ENCODE results near the gene NPC1L1. TPM values are rescaled to one million over a fixed set of nuclear protein-coding genes. Genes with fewer than 3 reads are reported as not detected.

The NPC1L1 gene
- total and polyA plus RNA-seq, 2 donors (not counting 1 experiment from before 2014, with no cell fraction given): 0.07 TPM; not detected in 1

DNA sequence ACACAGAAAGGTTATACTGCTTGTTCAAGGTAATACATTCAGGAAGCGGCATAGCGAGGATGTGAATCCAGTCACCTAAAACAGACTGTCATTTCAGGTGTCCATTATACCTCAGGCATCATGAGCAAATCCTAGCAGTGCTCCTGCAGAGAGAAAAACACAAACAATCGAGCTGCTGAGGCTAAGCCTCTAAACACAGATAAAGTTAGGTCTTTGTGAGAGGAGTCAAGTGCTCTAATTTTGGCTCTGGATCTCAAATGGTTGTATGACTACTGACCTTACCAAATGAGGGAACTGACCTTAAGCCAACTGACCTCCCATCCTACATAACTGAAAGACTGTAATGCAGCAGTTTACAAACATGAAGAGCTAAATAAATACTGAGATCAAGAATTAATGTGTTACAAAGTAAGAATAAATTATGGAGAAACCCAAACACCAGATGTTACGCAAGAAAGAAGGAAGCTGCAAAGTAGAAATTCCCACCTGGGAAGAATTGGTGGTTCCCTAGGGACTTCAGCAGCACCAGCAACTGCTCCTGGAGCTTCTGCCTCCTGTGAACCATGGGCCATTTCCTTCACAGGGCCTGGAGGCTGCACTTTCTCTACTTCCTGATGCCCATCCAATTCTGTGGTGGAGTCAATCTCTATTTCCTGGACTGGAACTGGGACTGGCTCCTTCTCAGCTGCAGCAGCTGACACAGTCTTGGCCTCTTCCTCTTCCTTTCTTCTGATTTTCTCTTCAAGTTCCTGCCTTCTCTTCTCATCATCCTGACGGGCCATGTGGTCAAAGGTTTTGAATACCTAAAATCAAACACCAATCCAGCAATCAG is 56.4 kb downstream of the NPC1L1 start:
- Histone ChIP-seq H3K9ac (ENCODE audit: low read length) (no peak overlapping the region), H2AFZ (ENCODE audit: insufficient read depth, low read depth, low read length, poor library complexity, severe bottlenecking) (no peak overlapping the region), H3K9me3 (ENCODE audit: control extremely low read depth in 1 of 3, control insufficient read depth in 2 of 3, insufficient read depth in 1 of 3, low read length in 2 of 3) (peaks cover 0 to 8% (median 0%) of the 10 kb centered on the region in 3 donors), H3K79me2 (ENCODE audit: control insufficient read depth, insufficient read depth, low read length) (peaks cover 94% of the 10 kb centered on the region), H3K4me2 (replicated peaks; ENCODE audit: low read depth, low read length, poor library complexity, severe bottlenecking) (no peak overlapping the region), H4K20me1 (ENCODE audit: control insufficient read depth, insufficient read depth, low read length, poor library complexity, severe bottlenecking) (peaks cover 70% of the 10 kb centered on the region), H3K4me3 (ENCODE audit: control extremely low read depth in 1 of 5, extremely low read depth in 1 of 5, insufficient read depth in 1 of 5, low read depth in 2 of 5, low read length in 4 of 5) (no peak overlapping the region), H3K4me1 (ENCODE audit: control insufficient read depth in 2 of 2, insufficient read depth in 2 of 2, low read length in 2 of 2) (peaks cover 18 to 30% of the 10 kb centered on the region in 2 donors), H3K27me3 (replicated peaks in 1 of 4; ENCODE audit: control extremely low read depth in 1 of 4, control insufficient read depth in 3 of 4, insufficient read depth in 4 of 4, low read length in 3 of 4) (no peaks in the 10 kb centered on the region), H3K27ac (ENCODE audit: low read length in 2 of 2) (no peak overlapping the region), H3K36me3 (replicated peaks in 1 of 2; ENCODE audit: control extremely low read depth in 1 of 2, control insufficient read depth in 1 of 2, extremely low read depth in 1 of 2, insufficient read depth in 2 of 2, low read length in 1 of 2) (peaks cover 4 to 70% of the 10 kb centered on the region in 2 experiments)
- WGBS (ENCODE audit: insufficient coverage): 93% methylated on average over 3 of the region's 5 CpGs
- Mint-ChIP-seq H3K27ac (no peak overlapping the region), H3K9me3 (ENCODE audit: insufficient read depth) (peaks cover 9% of the 10 kb centered on the region), H3K4me3 (no peak overlapping the region), H3K4me1 (peaks cover 48% of the 10 kb centered on the region), H3K27me3 (no peaks in the 10 kb centered on the region)
- intact Hi-C loops (cut with micrococcal nuclease): no loop called here
- no peak for ATAC-seq (ENCODE audit: low read depth)
- ChIA-PET POLR2A (no interaction called here), CTCF (interaction anchor here (0.6 to 1.1 kb wide), 3 partner anchors 9 to 434 kb away, joined by 3 to 5 read pairs (median 3); no protein-coding TSS in a partner anchor)
- TF ChIP-seq EZH2 (IDR thresholded peaks at IDR 0.05; ENCODE audit: borderline replicate concordance, insufficient read depth, low read depth, low read length, poor library complexity, severe bottlenecking): no peak
- TF ChIP-seq, protein P1, sequence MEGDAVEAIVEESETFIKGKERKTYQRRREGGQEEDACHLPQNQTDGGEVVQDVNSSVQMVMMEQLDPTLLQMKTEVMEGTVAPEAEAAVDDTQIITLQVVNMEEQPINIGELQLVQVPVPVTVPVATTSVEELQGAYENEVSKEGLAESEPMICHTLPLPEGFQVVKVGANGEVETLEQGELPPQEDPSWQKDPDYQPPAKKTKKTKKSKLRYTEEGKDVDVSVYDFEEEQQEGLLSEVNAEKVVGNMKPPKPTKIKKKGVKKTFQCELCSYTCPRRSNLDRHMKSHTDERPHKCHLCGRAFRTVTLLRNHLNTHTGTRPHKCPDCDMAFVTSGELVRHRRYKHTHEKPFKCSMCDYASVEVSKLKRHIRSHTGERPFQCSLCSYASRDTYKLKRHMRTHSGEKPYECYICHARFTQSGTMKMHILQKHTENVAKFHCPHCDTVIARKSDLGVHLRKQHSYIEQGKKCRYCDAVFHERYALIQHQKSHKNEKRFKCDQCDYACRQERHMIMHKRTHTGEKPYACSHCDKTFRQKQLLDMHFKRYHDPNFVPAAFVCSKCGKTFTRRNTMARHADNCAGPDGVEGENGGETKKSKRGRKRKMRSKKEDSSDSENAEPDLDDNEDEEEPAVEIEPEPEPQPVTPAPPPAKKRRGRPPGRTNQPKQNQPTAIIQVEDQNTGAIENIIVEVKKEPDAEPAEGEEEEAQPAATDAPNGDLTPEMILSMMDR (IDR thresholded peaks at IDR 0.05): no peak
- no peak for DNase-seq

Measured in B cell (primary cell).